Epithelial cell of esophagus (primary cell): ENCODE data around the gene ARHGEF28.

Experiments
- DNase-seq: peaks from one replicate; pipeline ENCODE4 v3.0.0; 2010; ENCODE audit warnings: low read depth
- H3K4me3 ChIP-seq: 2 replicates; pipeline ENCODE4 v1.5.1; 2011; ENCODE audit warnings: mild to moderate bottlenecking, low read length, control low read depth
- CTCF ChIP-seq: IDR thresholded peaks from 2 replicates; pipeline ENCODE4 v1.5.1; 2011; ENCODE audit warnings: low read depth, mild to moderate bottlenecking, low read length, control low read depth, inconsistent platforms; ENCODE audit not compliant: insufficient read depth; ENCODE audit errors: missing control alignments

ARHGEF28 gene

GRCh38 chr5:73615085-73615484, 10.9 kb upstream of the ARHGEF28 start:
- DNase-seq, result peak; percentile 98
- no peak for TF ChIP-seq CTCF

GRCh38 chr5:73615947-73616346, 10.0 kb upstream of the ARHGEF28 start:
- no peak for TF ChIP-seq CTCF
- H3K4me3 ChIP-seq, result no peak overlapping the region
- no peak for DNase-seq

More at GRCh38 chr5:73615085-73615484, 10.9 kb upstream of the ARHGEF28 start:
- H3K4me3 ChIP-seq, result no peak overlapping the region

GRCh38 chr5:73617510-73618279, 8.3 kb upstream of the ARHGEF28 start:
- DNase-seq, result peak; percentile 48
- no peak overlapping the region for H3K4me3 ChIP-seq
- no peak for TF ChIP-seq CTCF

GRCh38 chr5:73619606-73620333, 6.2 kb upstream of the ARHGEF28 start:
- no peak overlapping the region for H3K4me3 ChIP-seq
- peak; percentile 36 for DNase-seq
- TF ChIP-seq CTCF, result no peak

GRCh38 chr5:73620334-73620687, 5.7 kb upstream of the ARHGEF28 start:
- no peak for DNase-seq
- TF ChIP-seq CTCF, result no peak

GRCh38 chr5:73623060-73623459, 2.9 kb upstream of the ARHGEF28 start:
- DNase-seq, result no peak
- no peak for TF ChIP-seq CTCF
- H3K4me3 ChIP-seq, result no peak overlapping the region

More at GRCh38 chr5:73620334-73620687, 5.7 kb upstream of the ARHGEF28 start:
- no peak overlapping the region for H3K4me3 ChIP-seq
